ENCODE data around the gene MANEAL.

MANEAL gene

GRCh38 chr1:37792943-37793686, 532 bp upstream of the MANEAL start:
- no peak for DNase-seq

DNA sequence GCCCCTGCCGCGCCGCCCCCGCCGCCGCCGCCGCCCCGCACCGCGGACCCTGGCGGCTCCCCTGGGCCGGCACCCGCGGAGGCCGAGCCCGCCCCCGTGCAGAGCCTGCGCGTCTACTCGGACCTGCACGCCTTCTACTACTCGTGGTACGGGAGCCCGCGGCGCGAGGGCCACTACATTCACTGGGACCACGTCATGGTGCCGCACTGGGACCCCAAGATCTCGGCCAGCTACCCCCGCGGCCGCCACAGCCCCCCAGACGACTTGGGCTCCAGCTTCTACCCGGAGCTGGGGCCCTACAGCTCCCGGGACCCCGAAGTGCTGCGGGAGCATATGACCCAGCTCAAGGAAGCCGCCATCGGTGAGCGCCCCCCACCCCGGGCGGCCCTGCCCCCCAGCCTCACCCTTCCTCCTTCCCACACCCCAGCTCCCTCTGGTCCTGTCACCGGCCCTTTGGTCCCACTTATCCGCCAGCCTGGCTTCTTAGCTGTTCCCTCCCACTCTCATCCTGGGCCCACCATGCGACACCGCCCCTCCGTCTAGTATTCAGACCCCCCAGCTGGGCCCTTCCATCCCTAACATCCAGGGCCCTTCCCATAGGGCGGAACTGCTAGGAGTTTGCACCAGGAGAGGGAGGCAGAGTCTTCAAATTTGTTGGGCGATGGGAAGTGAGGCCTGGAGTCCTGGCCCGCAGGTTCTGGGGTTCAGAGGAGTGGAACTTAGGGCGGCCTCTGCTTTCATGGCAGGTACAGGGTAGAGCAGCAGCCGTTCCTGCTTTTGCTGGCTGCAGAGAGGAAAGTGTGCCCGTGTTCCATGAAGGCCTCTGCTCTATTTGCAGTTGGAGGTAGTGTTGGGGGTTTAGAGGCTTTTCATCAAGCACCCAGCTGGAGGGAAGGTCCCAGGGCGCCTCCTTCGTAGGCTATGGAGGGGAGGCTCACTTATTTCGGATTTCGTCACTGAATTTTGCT, 1.0 kb downstream of the MANEAL start:
- DNase-seq, result no peak

DNA sequence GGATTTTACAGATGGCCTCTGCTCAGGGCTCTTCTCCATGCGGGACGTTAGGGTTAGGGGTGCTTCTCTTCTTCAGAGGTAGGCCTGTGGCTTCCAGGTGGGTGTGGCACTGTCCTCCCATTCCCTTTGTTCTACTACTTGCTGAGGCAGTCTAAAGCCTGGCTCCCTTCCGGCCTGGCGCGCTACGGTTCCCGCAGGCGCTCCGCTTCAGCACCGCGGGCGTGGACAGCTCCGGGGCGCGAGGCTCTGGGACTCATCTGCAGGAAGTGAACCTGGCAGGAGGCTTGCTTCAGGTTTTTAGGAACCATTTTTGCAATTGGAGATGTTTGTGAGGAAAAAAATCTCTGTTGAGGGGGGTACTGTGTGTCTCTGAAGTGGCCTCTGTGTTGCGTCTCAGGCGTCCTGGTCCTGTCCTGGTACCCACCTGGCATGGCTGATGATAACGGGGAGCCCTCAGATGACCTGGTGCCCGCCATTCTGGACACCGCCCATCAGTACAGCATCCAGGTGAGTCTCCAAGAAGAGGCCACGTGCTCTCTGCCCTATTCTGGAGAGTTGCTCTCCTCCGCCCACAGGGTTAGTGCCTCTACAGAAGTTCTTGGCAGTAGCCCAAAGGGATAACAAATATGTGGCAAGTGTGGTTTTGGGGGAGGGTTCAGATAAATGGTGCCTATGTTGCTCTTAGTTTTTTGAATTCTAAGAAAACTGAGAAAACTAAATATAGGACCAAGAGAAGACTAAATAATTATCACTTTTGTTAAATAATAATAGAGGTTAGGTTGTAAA, 1.9 kb downstream of the MANEAL start:
- no peak for DNase-seq

- DNase-seq, result no peak
Observed at GRCh38 chr1:37797750-37798345, 4.2 kb downstream of the MANEAL start.

- DNase-seq, result no peak
Observed at GRCh38 chr1:37802439-37802838, 8.8 kb downstream of the MANEAL start.

DNA sequence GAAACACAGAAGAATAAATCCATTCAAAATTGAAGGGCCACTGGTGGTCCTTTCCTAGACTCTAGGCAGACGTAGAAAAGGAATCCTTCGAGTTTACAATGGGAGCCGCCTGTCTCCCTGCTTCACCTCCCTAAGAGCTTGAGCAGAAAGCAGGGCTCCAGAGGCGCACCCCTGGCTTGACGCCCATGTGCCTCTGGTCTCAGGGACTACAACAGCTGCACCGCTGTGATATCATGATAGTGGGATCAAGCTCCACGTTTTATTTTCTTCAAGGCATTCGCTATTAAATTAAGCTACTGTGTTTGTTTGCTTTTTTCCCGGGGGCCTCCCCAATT, 13.5 kb downstream of the MANEAL start:
- DNase-seq, result no peak

GRCh38 chr1:37807555-37808368, 14.1 kb downstream of the MANEAL start, which contains the start of the genes C1orf122 and YRDC:
TSS of gene C1orf122 (plus strand) at chr1:37807790. CDS start at chr1:37808405, 615 bp downstream.
TSS of gene YRDC (minus strand) at chr1:37808208. CDS start at chr1:37808180, 28 bp downstream.
- DNase-seq, result peak; percentile 83

GRCh38 chr1:37808369-37809319, 15.0 kb downstream of the MANEAL start:
- DNase-seq, result peak; percentile 62

DNA sequence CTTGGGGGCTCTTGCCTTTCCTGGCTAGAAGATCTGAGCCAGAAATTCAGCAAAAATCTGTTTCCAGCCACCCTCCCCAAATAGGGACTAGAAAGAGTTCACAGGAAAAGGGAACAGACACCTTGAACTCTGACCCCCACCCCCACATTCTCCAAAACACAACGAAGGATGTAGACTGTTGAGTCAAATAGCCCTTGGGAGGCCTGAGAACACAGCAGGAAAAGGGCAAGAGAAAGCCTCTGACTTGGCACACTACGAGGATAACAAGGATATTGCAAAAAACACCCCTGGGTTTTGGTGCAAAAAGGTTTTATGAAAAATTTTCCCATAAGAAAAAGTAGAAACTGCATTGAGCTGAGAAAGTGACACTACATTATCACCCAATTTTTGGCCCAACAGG, 16.3 kb downstream of the MANEAL start:
- no peak for DNase-seq

DNA sequence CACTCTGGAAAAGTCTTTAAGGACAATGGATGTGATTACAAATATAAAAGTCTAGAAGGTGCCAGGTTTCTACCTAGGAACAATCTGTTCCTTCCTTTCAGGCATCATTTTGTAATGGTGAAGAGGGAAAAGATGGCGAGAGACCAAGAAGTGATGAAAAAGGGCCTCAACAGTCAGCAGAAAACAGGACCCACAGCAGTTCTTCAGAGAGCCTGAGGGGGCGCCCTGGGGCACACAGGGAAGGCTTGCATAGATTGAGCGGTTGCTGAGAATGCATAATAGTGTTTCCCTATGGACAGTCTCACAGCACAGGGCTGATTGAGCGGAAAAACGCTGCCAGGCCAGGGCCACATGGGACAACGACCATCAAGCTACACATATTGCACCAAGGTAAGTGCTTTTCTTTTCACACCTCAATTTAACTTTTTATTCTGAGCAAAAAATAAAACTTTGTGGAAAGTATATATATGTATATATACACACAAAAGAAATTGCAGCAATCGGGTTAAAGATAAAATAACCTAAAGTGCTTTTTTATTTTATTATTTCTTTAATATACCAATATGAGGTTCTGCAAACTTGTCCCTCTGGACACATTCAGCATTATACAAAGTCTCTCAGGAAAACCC, 17.5 kb downstream of the MANEAL start:
- DNase-seq, result peak; percentile 70

- no peak for DNase-seq
Observed at GRCh38 chr1:37813529-37814145, 20.0 kb downstream of the MANEAL start.

DNA sequence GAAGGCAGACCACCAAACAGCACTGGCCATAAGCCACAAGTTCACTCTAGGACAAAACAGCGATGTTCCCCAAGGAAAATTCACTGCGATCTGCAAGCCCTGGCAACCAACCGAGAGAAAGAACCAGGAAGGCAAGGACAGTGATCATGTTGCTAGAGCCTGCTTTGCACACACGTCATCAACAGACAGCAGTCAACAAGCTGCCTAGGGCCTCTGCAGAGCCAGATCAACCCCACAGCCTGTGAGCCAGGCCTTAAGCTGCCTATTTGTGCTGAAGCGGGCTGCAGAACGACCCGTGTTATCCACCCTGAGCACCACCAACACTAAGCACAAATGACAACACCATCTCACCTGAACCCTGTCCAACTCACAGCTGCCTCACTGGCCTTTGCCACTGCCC, 20.6 kb downstream of the MANEAL start:
- DNase-seq, result no peak

DNA sequence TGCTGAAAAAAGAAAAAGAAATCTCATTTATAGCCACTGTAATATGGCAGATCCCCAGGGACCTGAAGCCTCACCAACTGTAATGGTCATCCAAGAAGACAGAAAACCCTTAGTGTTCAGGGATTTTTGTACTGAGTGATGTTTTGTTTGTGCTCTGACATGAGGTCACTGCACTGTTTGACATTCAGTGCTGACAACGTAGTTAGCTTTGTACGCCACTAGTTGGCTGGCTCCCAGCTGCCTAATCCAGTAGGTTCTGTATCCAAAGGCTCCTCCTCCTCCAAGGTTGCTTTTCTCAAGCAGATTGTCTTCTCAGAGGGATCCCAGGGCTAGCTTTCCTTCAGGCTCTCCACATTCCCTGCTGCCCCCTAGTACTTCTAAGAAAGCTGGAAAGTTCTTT, 23.8 kb downstream of the MANEAL start:
- no peak for DNase-seq

DNA sequence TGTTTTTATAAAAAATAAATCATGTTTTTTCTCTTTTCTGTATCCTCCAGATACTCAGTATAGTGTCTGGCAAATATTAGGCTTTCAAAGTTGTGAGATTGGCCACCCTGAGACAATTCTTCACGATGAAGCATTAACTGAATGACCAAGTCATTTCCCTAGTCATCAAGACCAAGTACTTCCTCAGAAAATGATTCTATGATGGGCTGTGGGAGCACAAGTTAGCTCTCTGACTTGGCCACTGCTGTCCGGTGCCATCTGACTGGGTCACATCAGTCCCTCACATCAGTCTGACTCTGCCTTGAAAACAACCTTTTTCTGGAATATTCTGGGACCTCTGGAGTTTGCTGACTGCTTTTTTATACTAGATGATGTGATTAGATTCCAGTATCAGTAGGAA, 27.8 kb downstream of the MANEAL start:
- no peak for DNase-seq

- no peak for DNase-seq
Observed at GRCh38 chr1:37822906-37823815, 29.5 kb downstream of the MANEAL start.

DNA sequence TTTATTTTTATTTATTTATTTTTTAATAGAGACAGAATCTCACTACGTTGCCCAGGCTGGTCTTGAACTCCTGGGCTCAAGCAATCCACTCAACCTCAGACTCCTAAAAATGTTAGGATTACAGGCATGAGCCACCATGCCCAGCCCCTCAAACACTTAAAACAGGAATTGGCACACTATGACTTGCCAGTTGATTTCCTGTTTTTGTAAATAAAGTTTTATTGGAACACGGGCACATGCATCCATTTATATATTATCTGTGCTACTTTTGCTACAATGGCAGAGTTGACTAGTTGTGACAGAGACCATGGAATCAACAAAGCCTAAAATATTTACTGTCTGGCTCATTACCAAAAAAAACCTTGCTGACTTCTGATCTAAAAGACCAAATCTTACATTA, 30.4 kb downstream of the MANEAL start:
- no peak for DNase-seq

DNA sequence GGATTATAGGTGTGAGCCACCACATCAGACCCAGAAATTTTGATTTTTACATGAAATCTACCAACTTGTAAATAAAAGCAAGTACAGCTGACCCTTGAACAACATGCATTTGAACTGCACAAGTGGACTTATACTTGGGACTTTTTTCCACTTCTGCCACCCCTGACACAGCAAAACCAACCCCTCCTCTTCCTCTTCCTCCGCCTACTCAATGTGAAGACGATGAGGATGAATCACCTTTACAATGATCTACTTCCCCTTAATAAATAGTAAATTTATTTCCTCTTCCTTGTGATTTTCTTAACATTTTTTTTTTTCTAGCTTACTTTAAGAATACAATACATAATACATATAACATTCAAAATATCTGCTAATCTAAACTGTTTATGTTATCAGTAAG, 31.9 kb downstream of the MANEAL start:
- DNase-seq, result no peak

GRCh38 chr1:37828410-37829074, 34.9 kb downstream of the MANEAL start:
- no peak for DNase-seq

Data from NCI-H1694 (cell line).